Spinal cord (tissue), 10 donors: ENCODE measurements around the gene SETD3. TPM values are rescaled to one million over a fixed set of nuclear protein-coding genes. Genes with fewer than 3 reads are reported as not detected.

ENCODE experiments used
- DNase-seq, 6 donors: peaks; one replicate each; pipeline versions ENCODE4 v3.0.0 to v3.0.0-alpha.2; 2013 to 2015; ENCODE audit warnings: low spot score in 6 of 6, low read depth in 4 of 6
- H3K27ac ChIP-seq: one replicate; pipeline ENCODE4 v1.5.1; 2013; ENCODE audit warnings: low read depth, low read length, control low read depth
- H3K27me3 ChIP-seq: one replicate; pipeline ENCODE4 v1.6.1; 2013; ENCODE audit warnings: low read length; ENCODE audit not compliant: control insufficient read depth, insufficient read depth
- H3K36me3 ChIP-seq: one replicate; pipeline ENCODE4 v1.6.1; 2013; ENCODE audit warnings: low read length; ENCODE audit not compliant: control insufficient read depth, insufficient read depth
- H3K4me1 ChIP-seq: one replicate; pipeline ENCODE4 v1.6.1; 2013; ENCODE audit warnings: low read length; ENCODE audit not compliant: control insufficient read depth, insufficient read depth
- H3K4me3 ChIP-seq: one replicate; pipeline ENCODE4 v1.5.1; 2013; ENCODE audit warnings: low read depth, low read length, control low read depth
- H3K9me3 ChIP-seq: one replicate; pipeline ENCODE4 v1.6.1; 2013; ENCODE audit warnings: low read length; ENCODE audit not compliant: control insufficient read depth, insufficient read depth
- WGBS: methylation state at CpG from one replicate; pipeline ENCODE4 v1.1.5; 2013; ENCODE audit warnings: missing lambda C conversion rate; ENCODE audit not compliant: insufficient coverage; 5-methylcytosine and 5-hydroxymethylcytosine counted together
- polyA plus RNA-seq, 2 donors: library from polyadenylated mRNA; unstranded; fragments of 120-200 nt; gene quantifications; one replicate each; pipeline ENCODE4 v1.2.1, GENCODE V29; 2013; ENCODE audit not compliant: insufficient read length in 2 of 2
- total RNA-seq, 2 donors: library from RNA; depleted of rRNA in 1 of 2; stranded (reverse); fragments of 120-200 nt in 1 of 2; fragments of >200 nt in 1 of 2; gene quantifications; one replicate each; pipeline versions ENCODE4 v1.2.3 to v1.2.4, GENCODE V29; 2013 to 2014
- donor health status: healthy.

The SETD3 gene
- total and polyA plus RNA-seq, 4 donors = 50.9 to 82.6 (median 62.2) TPM

- Histone ChIP-seq H3K27ac (no peak overlapping the region), H3K4me1 (no peaks in the 10 kb centered on the region), H3K9me3 (no peaks in the 10 kb centered on the region), H3K27me3 (no peaks in the 10 kb centered on the region), H3K4me3 (no peak overlapping the region), H3K36me3 (peaks cover 27% of the 10 kb centered on the region)
- WGBS = 93% methylated on average over 3 of the region's 7 CpGs
- DNase-seq = no peak
Measured at GRCh38 chr14:99445931-99446330, 34.7 kb downstream of the SETD3 start.

GRCh38 chr14:99441918-99442317 is 38.7 kb downstream of the SETD3 start:
- H3K27ac ChIP-seq = no peak overlapping the region
- 94% methylated on average over 3 of the region's 7 CpGs for WGBS
- H3K4me3 ChIP-seq = no peak overlapping the region
- peaks cover 30% of the 10 kb centered on the region for H3K36me3 ChIP-seq
- no peaks in the 10 kb centered on the region for H3K27me3 ChIP-seq
- H3K4me1 ChIP-seq = no peaks in the 10 kb centered on the region
- DNase-seq = no peak
- H3K9me3 ChIP-seq = no peaks in the 10 kb centered on the region

- WGBS = 79% methylated on average over 10 of the region's 11 CpGs
- Histone ChIP-seq H3K4me1 (no peaks in the 10 kb centered on the region), H3K27ac (no peak overlapping the region), H3K27me3 (no peaks in the 10 kb centered on the region), H3K9me3 (no peaks in the 10 kb centered on the region), H3K4me3 (no peak overlapping the region), H3K36me3 (peaks cover 29% of the 10 kb centered on the region)
- DNase-seq = no peak
Measured at GRCh38 chr14:99441157-99441870, 39.3 kb downstream of the SETD3 start.

GRCh38 chr14:99440278-99440677 is 40.4 kb downstream of the SETD3 start:
- Histone ChIP-seq H3K27ac (no peak overlapping the region), H3K36me3 (peaks cover 24% of the 10 kb centered on the region), H3K4me1 (no peaks in the 10 kb centered on the region), H3K9me3 (no peaks in the 10 kb centered on the region), H3K4me3 (no peak overlapping the region), H3K27me3 (no peaks in the 10 kb centered on the region)
- 95% methylated on average over 13 of the region's 14 CpGs for WGBS
- no peak for DNase-seq

- Histone ChIP-seq H3K4me3 (no peak overlapping the region), H3K36me3 (peaks cover 26% of the 10 kb centered on the region), H3K27me3 (no peaks in the 10 kb centered on the region), H3K27ac (no peak overlapping the region), H3K4me1 (no peaks in the 10 kb centered on the region), H3K9me3 (no peaks in the 10 kb centered on the region)
- WGBS = 95% methylated on average over 2 of the region's 3 CpGs
- no peak for DNase-seq
Measured at GRCh38 chr14:99437706-99438105, 43.0 kb downstream of the SETD3 start.

GRCh38 chr14:99436247-99437180 is 44.1 kb downstream of the SETD3 start:
- Histone ChIP-seq H3K27me3 (no peaks in the 10 kb centered on the region), H3K9me3 (no peaks in the 10 kb centered on the region), H3K27ac (no peak overlapping the region), H3K4me3 (no peak overlapping the region), H3K4me1 (no peaks in the 10 kb centered on the region), H3K36me3 (peaks cover 20% of the 10 kb centered on the region)
- DNase-seq = no peak
- 88% methylated on average over 7 of the region's 14 CpGs for WGBS

- Histone ChIP-seq H3K27ac (no peak overlapping the region), H3K4me1 (no peaks in the 10 kb centered on the region), H3K36me3 (peaks cover 17% of the 10 kb centered on the region), H3K27me3 (no peaks in the 10 kb centered on the region), H3K4me3 (no peak overlapping the region), H3K9me3 (no peaks in the 10 kb centered on the region)
- WGBS = 78% methylated on average over 3 of the region's 4 CpGs
- no peak for DNase-seq
Measured at GRCh38 chr14:99435327-99435726, 45.3 kb downstream of the SETD3 start.

- no peaks in the 10 kb centered on the region for H3K27me3 ChIP-seq
- no peak overlapping the region for H3K4me3 ChIP-seq
- DNase-seq = no peak
- H3K9me3 ChIP-seq = no peaks in the 10 kb centered on the region
- peaks cover 22% of the 10 kb centered on the region for H3K36me3 ChIP-seq
- H3K4me1 ChIP-seq = no peaks in the 10 kb centered on the region
- no peak overlapping the region for H3K27ac ChIP-seq
- WGBS = no CpG with 5 or more reads among the region's 1 CpG
Measured at GRCh38 chr14:99432485-99432884, 48.2 kb downstream of the SETD3 start.

GRCh38 chr14:99431986-99432385 is 48.7 kb downstream of the SETD3 start:
- Histone ChIP-seq H3K27ac (no peak overlapping the region), H3K36me3 (peaks cover 19% of the 10 kb centered on the region), H3K4me3 (no peak overlapping the region), H3K9me3 (no peaks in the 10 kb centered on the region), H3K4me1 (no peaks in the 10 kb centered on the region), H3K27me3 (no peaks in the 10 kb centered on the region)
- WGBS = no CpG with 5 or more reads among the region's 3 CpGs
- no peak for DNase-seq
